Thoracic aorta (tissue), 2 donors: ENCODE measurements around the gene CLDN7. TPM values are rescaled to one million over a fixed set of nuclear protein-coding genes. Genes with fewer than 3 reads are reported as not detected.

Experiments
- ATAC-seq: fragments of 150-250 bp; one replicate; pipeline ENCODE4 v1.8.0; 2017; ENCODE audit warnings: low read depth; ENCODE audit not compliant: insufficient number of reproducible peaks, low FRiP score
- DNase-seq: peaks from one replicate; pipeline ENCODE4 v3.0.0-alpha.2; 2020; ENCODE audit warnings: low spot score
- H3K27ac ChIP-seq, 2 donors: fragments of 200-600 bp; sonication (generic); 1 replicate in 1 of 2; 2 replicates in 1 of 2; pipeline ENCODE4 v1.5.1; 2016; ENCODE audit warnings: mild to moderate bottlenecking in 2 of 2, moderate library complexity in 2 of 2
- H3K27me3 ChIP-seq: fragments of 200-600 bp; sonication (generic); replicated peaks from 2 replicates; pipeline ENCODE4 v1.6.0; 2016; ENCODE audit warnings: mild to moderate bottlenecking; ENCODE audit not compliant: insufficient read depth
- H3K36me3 ChIP-seq: fragments of 200-600 bp; sonication (generic); one replicate; pipeline ENCODE4 v1.5.1; 2016
- H3K4me1 ChIP-seq, 2 donors: fragments of 200-600 bp; sonication (generic); 1 replicate in 1 of 2; 2 replicates in 1 of 2; pipeline versions ENCODE4 v1.5.1 to v1.6.0; 2016; ENCODE audit warnings: low read depth in 2 of 2, mild to moderate bottlenecking in 1 of 2; ENCODE audit not compliant: control insufficient read depth in 1 of 2
- H3K4me3 ChIP-seq: fragments of 200-600 bp; sonication (generic); 2 replicates; pipeline ENCODE4 v1.5.1; 2016; ENCODE audit warnings: mild to moderate bottlenecking
- H3K9me3 ChIP-seq: fragments of 200-600 bp; sonication (generic); 2 replicates; pipeline ENCODE4 v1.5.1; 2016
- total RNA-seq, 2 donors: library from RNA; depleted of rRNA; stranded (reverse); fragments of >200 nt; gene quantifications; one replicate each; pipeline versions ENCODE4 v1.1.0 to v1.2.3, GENCODE V29; 2016
- TF ChIP-seq, protein P1 (sequence below): fragments of 200-600 bp; sonication (generic); IDR thresholded peaks from one replicate; pipeline ENCODE4 v1.5.1; 2019; ENCODE audit warnings: antibody characterized with exemption

CLDN7 gene
- total RNA-seq, 2 donors from 2014 or later = 0.41 TPM; not detected in 1

DNA sequence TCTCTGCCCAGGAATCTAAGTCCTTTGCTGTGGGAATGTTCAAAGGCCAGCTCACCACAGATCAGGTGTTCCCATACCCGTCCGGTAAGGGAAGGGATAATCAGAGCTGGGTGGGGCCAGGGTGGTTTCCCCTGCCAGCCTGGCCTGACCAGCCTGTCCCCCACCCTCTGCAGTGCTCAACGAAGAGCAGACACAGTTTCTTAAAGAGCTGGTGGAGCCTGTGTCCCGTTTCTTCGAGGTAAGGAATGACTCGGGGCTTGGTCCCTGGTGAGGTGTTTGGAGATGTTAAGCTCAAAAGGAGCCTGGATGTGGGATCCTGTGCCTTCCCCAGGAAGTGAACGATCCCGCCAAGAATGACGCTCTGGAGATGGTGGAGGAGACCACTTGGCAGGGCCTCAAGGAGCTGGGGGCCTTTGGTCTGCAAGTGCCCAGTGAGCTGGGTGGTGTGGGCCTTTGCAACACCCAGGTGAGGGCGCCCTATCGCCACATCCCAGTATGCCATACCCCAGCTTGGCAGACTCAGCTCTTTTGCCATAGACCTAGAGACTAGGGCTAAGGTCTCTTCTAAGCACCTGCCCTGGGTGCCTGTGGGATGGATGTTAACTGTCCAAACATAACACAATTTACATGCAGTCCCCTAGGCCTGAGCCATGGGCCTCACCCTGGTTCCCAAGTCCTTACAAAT is 41.5 kb downstream of the CLDN7 start:
- peaks cover 21% of the 10 kb centered on the region for H3K36me3 ChIP-seq
- DNase-seq (no peak), ATAC-seq (no peak)
- peak overlapping the region; percentile 83 for H3K4me3 ChIP-seq
- H3K27me3 ChIP-seq = no peaks in the 10 kb centered on the region
- no peaks in the 10 kb centered on the region for H3K9me3 ChIP-seq
- TF ChIP-seq, protein P1, sequence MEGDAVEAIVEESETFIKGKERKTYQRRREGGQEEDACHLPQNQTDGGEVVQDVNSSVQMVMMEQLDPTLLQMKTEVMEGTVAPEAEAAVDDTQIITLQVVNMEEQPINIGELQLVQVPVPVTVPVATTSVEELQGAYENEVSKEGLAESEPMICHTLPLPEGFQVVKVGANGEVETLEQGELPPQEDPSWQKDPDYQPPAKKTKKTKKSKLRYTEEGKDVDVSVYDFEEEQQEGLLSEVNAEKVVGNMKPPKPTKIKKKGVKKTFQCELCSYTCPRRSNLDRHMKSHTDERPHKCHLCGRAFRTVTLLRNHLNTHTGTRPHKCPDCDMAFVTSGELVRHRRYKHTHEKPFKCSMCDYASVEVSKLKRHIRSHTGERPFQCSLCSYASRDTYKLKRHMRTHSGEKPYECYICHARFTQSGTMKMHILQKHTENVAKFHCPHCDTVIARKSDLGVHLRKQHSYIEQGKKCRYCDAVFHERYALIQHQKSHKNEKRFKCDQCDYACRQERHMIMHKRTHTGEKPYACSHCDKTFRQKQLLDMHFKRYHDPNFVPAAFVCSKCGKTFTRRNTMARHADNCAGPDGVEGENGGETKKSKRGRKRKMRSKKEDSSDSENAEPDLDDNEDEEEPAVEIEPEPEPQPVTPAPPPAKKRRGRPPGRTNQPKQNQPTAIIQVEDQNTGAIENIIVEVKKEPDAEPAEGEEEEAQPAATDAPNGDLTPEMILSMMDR = peak; percentile 21
- peak overlapping the region; percentile 89 to 90 for H3K27ac ChIP-seq
- peaks cover 25 to 49% of the 10 kb centered on the region in 2 donors for H3K4me1 ChIP-seq

DNA sequence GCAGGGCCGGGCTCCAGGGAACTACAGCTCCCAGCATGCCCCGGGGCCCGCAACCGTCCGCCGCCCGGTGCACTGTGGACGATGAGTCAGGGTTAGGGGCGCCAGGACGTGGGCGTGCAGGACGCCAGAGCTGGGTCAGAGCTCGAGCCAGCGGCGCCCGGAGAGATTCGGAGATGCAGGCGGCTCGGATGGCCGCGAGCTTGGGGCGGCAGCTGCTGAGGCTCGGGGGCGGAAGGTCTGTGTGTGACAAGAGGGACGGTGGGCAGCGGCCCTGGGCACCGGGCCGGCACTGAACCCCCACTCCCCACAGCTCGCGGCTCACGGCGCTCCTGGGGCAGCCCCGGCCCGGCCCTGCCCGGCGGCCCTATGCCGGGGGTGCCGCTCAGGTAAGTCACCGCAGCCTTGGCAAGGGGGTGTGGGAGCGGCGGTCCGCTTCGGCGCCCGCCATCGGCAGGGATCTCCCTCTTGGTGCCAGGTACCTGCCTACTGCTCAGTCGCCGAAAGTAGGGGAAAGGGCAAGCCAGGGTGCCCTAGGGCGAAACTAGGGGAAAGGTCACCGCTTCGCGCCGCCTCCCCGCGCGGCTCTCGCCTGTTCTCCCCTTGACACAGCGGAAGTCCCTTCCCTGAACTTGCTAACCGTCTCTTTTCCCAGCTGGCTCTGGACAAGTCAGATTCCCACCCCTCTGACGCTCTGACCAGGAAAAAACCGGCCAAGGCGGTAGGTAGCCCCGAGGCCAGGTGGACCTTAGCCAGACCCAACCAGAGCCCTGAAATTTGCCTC is 42.3 kb downstream of the CLDN7 start, which contains the start of the genes ACADVL and DLG4:
ACADVL (plus strand) TSS at position 127 of the 781 bp plus-strand sequence; CDS start at position 174, 47 bp downstream.
DLG4 (minus strand) TSS at position 25 of the 781 bp plus-strand sequence.
- peak; percentile 72 for ATAC-seq
- H3K4me1 ChIP-seq = peaks cover 29 to 54% of the 10 kb centered on the region in 2 donors
- peak within 1 kb of the TSS; percentile 83 for H3K4me3 ChIP-seq
- no peaks in the 10 kb centered on the region for H3K9me3 ChIP-seq
- DNase-seq = peak; percentile 89
- TF ChIP-seq, protein P1 = no peak
- H3K27ac ChIP-seq = peak within 1 kb of the TSS; percentile 89 to 90
- peaks cover 14% of the 10 kb centered on the region for H3K36me3 ChIP-seq
- H3K27me3 ChIP-seq = no peaks in the 10 kb centered on the region

DNA sequence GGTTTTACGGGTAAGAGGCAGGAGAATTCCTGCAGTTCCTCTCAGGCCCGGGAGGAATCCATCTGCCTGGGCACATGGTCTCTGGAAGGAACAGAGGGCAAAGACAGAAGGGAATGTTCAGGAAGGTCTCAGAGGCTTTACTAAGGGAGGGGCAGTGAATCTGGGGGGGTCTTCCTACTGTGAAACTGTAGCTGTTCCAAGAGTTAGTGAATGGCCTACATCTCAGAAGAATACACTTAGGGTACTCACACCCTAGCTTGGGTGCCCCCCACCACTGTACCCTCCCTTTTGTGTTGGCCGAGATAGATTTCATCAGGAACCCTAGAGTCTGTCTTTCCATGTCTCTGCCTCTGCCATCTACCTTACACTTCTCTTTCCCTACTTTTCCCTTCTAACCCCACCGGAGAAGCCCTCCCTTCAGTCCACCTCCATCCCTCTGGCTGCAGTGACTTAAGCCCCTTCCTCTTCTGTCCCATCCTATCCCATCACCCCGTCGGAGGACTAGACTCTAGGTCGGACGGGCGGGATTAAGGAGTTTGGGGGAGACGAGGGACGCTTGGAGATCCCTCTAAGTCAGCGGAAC is 43.0 kb downstream of the CLDN7 start:
- DNase-seq (no peak), ATAC-seq (no peak)
- TF ChIP-seq, protein P1 = no peak
- H3K27me3 ChIP-seq = no peaks in the 10 kb centered on the region
- H3K27ac ChIP-seq = peak overlapping the region; percentile 89 to 90
- peaks cover 29 to 54% of the 10 kb centered on the region in 2 donors for H3K4me1 ChIP-seq
- peaks cover 9% of the 10 kb centered on the region for H3K36me3 ChIP-seq
- H3K9me3 ChIP-seq = no peaks in the 10 kb centered on the region
- peak overlapping the region; percentile 83 for H3K4me3 ChIP-seq

DNA sequence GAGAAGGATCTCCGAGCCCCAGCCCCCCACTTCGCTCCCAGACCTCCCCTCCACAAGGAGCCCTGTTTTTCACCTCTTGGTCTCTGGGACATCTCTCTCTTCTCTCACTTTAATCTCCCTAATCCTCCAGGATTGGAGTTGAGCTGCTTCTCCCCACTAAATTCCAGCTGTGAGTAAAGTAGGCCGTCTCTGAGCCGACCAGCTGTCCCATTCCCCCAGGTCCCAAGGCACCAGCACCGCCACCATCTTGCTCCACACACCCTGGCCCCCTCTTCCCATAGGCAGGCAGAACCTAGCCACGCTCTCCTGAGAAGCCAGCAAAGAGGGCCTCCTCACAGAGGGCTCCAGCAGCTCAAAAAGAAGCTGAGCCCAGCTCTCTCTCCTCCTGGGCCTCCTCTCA is 43.5 kb downstream of the CLDN7 start:
- H3K4me1 ChIP-seq = peaks cover 31 to 59% of the 10 kb centered on the region in 2 donors
- peak overlapping the region; percentile 89 to 90 for H3K27ac ChIP-seq
- TF ChIP-seq, protein P1 = no peak

DNA sequence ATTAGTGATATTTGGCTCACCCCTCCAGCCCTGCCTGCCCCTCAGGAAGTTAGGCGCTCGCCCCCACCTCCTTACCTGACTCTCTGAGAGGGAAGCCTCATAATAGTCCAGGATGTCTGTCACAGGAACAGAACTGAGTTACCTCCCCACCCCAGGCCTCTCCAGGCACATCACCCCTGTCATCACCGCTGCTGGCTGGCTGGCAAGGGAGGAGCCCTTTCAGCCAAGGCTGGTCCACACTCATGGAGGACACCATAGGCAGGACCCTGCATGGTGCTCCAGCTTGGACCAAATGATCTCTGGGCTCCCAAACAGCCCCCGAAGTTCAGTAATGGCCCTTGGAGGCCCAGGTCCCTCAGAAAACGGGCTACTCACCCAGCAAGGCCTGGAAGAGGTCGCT is 44.1 kb downstream of the CLDN7 start:
- no peaks in the 10 kb centered on the region for H3K9me3 ChIP-seq
- no peaks in the 10 kb centered on the region for H3K27me3 ChIP-seq
- peak overlapping the region; percentile 77 for H3K4me3 ChIP-seq
- H3K27ac ChIP-seq = peak overlapping the region; percentile 45 to 89
- TF ChIP-seq, protein P1 = no peak
- H3K36me3 ChIP-seq = peaks cover 3% of the 10 kb centered on the region
- peaks cover 32 to 61% of the 10 kb centered on the region in 2 donors for H3K4me1 ChIP-seq
- ATAC-seq = no peak
- no peak for DNase-seq

More for the DNA sequence above, 43.5 kb downstream of the CLDN7 start:
- peaks cover 9% of the 10 kb centered on the region for H3K36me3 ChIP-seq
- H3K4me3 ChIP-seq = no peak overlapping the region
- no peak for DNase-seq
- no peak for ATAC-seq
- no peaks in the 10 kb centered on the region for H3K27me3 ChIP-seq
- no peaks in the 10 kb centered on the region for H3K9me3 ChIP-seq
